ENCODE measurements around the gene ATF3. TPM values are rescaled to one million over a fixed set of nuclear protein-coding genes. Genes with fewer than 3 reads are reported as not detected.

Gene ATF3
- total RNA-seq, result 1.6 and 2.0 TPM in 2 replicates

GRCh38 chr1:212608392-212608958, at the start of gene ATF3:
Gene ATF3 (plus strand): TSS chr1:212608761. CDS start chr1:212615022, 6,261 bp downstream.

Other genes starting within 250 kb of the ATF3 start
- 10.7 and 10.9 TPM in 2 replicates for gene PACC1, start 193.9 kb upstream of the ATF3 start, total RNA-seq
- 116 and 128 TPM in 2 replicates for gene NENF, start 175.8 kb upstream of the ATF3 start, total RNA-seq
- gene BATF3, start 91.1 kb downstream of the ATF3 start, total RNA-seq, result 0.80 TPM in 1 of 2 replicates, not detected in the other
- gene NSL1, start 183.0 kb downstream of the ATF3 start, total RNA-seq, result 15.5 and 25.3 TPM in 2 replicates
- gene TATDN3, start 183.1 kb downstream of the ATF3 start, total RNA-seq, result 11.9 and 21.6 TPM in 2 replicates
- not detected in 2 replicates for gene SPATA45, start 238.9 kb downstream of the ATF3 start, total RNA-seq
- 5.8 and 7.4 TPM in 2 replicates for gene FLVCR1, start 249.5 kb downstream of the ATF3 start, total RNA-seq